HG02623 (cell line): Measurements from ENCODE around the gene ETV4.

Source experiments
- ATAC-seq: cut with Tn5 transposase; IDR thresholded peaks from one replicate; pipeline ENCODE4 v1.9.1; 2021; ENCODE audit warnings: moderate library complexity; ENCODE audit not compliant: unreplicated experiment

Gene ETV4

GRCh38 chr17:43573579-43574321 is 27.6 kb upstream of the ETV4 start:
- ATAC-seq, result no peak

GRCh38 chr17:43572368-43572980 is 26.3 kb upstream of the ETV4 start:
- ATAC-seq, result no peak

- no peak for ATAC-seq
Observed at GRCh38 chr17:43570518-43570928, 24.4 kb upstream of the ETV4 start.

- no peak for ATAC-seq
Observed at GRCh38 chr17:43568506-43569082, 22.5 kb upstream of the ETV4 start.

GRCh38 chr17:43563600-43564594 is 17.8 kb upstream of the ETV4 start:
- ATAC-seq, result no peak

- no peak for ATAC-seq
Observed at GRCh38 chr17:43562679-43563599, 16.8 kb upstream of the ETV4 start.

GRCh38 chr17:43560461-43561427 is 14.6 kb upstream of the ETV4 start:
- no peak for ATAC-seq

- ATAC-seq, result no peak
Observed at GRCh38 chr17:43559161-43559816, 13.1 kb upstream of the ETV4 start.

- no peak for ATAC-seq
Observed at GRCh38 chr17:43558805-43559160, 12.6 kb upstream of the ETV4 start.

GRCh38 chr17:43556292-43556691 is 10.2 kb upstream of the ETV4 start:
- no peak for ATAC-seq

GRCh38 chr17:43554857-43555256 is 8.7 kb upstream of the ETV4 start:
- ATAC-seq, result no peak

GRCh38 chr17:43553573-43553972 is 7.4 kb upstream of the ETV4 start:
- ATAC-seq, result no peak

GRCh38 chr17:43552229-43552837 is 6.2 kb upstream of the ETV4 start:
- no peak for ATAC-seq

GRCh38 chr17:43550754-43551153 is 4.6 kb upstream of the ETV4 start:
- no peak for ATAC-seq

GRCh38 chr17:43549496-43549895 is 3.4 kb upstream of the ETV4 start:
- no peak for ATAC-seq

GRCh38 chr17:43548689-43549379 is 2.7 kb upstream of the ETV4 start:
- ATAC-seq, result no peak

GRCh38 chr17:43547659-43548256 is 1.6 kb upstream of the ETV4 start:
- ATAC-seq, result no peak
